Endothelial cell (in vitro differentiated cells): Measurements from ENCODE around the gene CD79A. TPM values are rescaled to one million over a fixed set of nuclear protein-coding genes. Genes with fewer than 3 reads are reported as not detected.

Source experiments
- DNase-seq: peaks from one replicate; pipeline ENCODE4 v3.0.0; 2021; ENCODE audit warnings: low spot score
- H3K27ac Mint-ChIP-seq: one replicate; pipeline ENCODE4 v1.8.0; 2021; ENCODE audit warnings: mixed read lengths, inconsistent platforms; ENCODE audit not compliant: unreplicated experiment
- H3K27me3 Mint-ChIP-seq: one replicate; pipeline ENCODE4 v1.8.0; 2021; ENCODE audit warnings: mild to moderate bottlenecking, moderate library complexity, mixed read lengths, inconsistent platforms; ENCODE audit not compliant: unreplicated experiment
- H3K36me3 Mint-ChIP-seq: one replicate; pipeline ENCODE4 v1.8.0; 2021; ENCODE audit warnings: mild to moderate bottlenecking, low read depth, mixed read lengths, inconsistent platforms; ENCODE audit not compliant: unreplicated experiment
- H3K4me1 Mint-ChIP-seq: one replicate; pipeline ENCODE4 v1.8.0; 2021; ENCODE audit warnings: mild to moderate bottlenecking, mixed read lengths, inconsistent platforms; ENCODE audit not compliant: unreplicated experiment
- H3K4me3 Mint-ChIP-seq: one replicate; pipeline ENCODE4 v1.8.0; 2021; ENCODE audit warnings: mild to moderate bottlenecking, mixed read lengths, inconsistent platforms; ENCODE audit not compliant: unreplicated experiment
- H3K9me3 Mint-ChIP-seq: one replicate; pipeline ENCODE4 v1.8.0; 2021; ENCODE audit warnings: mixed read lengths, inconsistent platforms; ENCODE audit not compliant: unreplicated experiment
- CTCF ChIP-seq: fragments of 200-600 bp; sonication (generic); IDR thresholded peaks from one replicate; pipeline ENCODE4 v1.5.0; 2021; ENCODE audit warnings: antibody characterized with exemption; ENCODE audit not compliant: unreplicated experiment
- total RNA-seq: library from RNA; stranded (reverse); fragmentation: NEBNext Ultra II Directional; extraction: Animal tissue kit (Norgen Biotek cat#: 25700); gene quantifications from one replicate; pipeline ENCODE4 v1.2.1, GENCODE V29; 2021; ENCODE audit not compliant: unreplicated experiment

CD79A gene
- total RNA-seq, 1 donor from 2014 or later: 1.1 TPM

- H3K4me3 Mint-ChIP-seq: no peak overlapping the region
- H3K27me3 Mint-ChIP-seq: peaks cover 26% of the 10 kb centered on the region
- H3K36me3 Mint-ChIP-seq: peaks cover 8% of the 10 kb centered on the region
- no peak overlapping the region for H3K27ac Mint-ChIP-seq
- DNase-seq: no peak
- peaks cover 14% of the 10 kb centered on the region for H3K4me1 Mint-ChIP-seq
- no peak for TF ChIP-seq CTCF
- no peaks in the 10 kb centered on the region for H3K9me3 Mint-ChIP-seq
Observed at GRCh38 chr19:41915776-41916414, 38.8 kb downstream of the CD79A start.

- no peak overlapping the region for H3K4me3 Mint-ChIP-seq
- H3K27me3 Mint-ChIP-seq: peaks cover 17% of the 10 kb centered on the region
- no peak for DNase-seq
- no peak for TF ChIP-seq CTCF
- peaks cover 3% of the 10 kb centered on the region for H3K36me3 Mint-ChIP-seq
- H3K4me1 Mint-ChIP-seq: peaks cover 10% of the 10 kb centered on the region
- no peaks in the 10 kb centered on the region for H3K9me3 Mint-ChIP-seq
- H3K27ac Mint-ChIP-seq: no peak overlapping the region
Observed at GRCh38 chr19:41917676-41918075, 40.6 kb downstream of the CD79A start.

GRCh38 chr19:41918095-41918494, 41.0 kb downstream of the CD79A start:
- H3K27me3 Mint-ChIP-seq: peaks cover 19% of the 10 kb centered on the region
- peaks cover 5% of the 10 kb centered on the region for H3K36me3 Mint-ChIP-seq
- no peak overlapping the region for H3K4me3 Mint-ChIP-seq
- no peak overlapping the region for H3K27ac Mint-ChIP-seq
- no peaks in the 10 kb centered on the region for H3K9me3 Mint-ChIP-seq
- no peak for DNase-seq
- peaks cover 12% of the 10 kb centered on the region for H3K4me1 Mint-ChIP-seq
- TF ChIP-seq CTCF: no peak

- no peak for DNase-seq
- H3K4me1 Mint-ChIP-seq: peaks cover 15% of the 10 kb centered on the region
- H3K9me3 Mint-ChIP-seq: no peaks in the 10 kb centered on the region
- H3K27me3 Mint-ChIP-seq: peaks cover 18% of the 10 kb centered on the region
- TF ChIP-seq CTCF: no peak
- H3K27ac Mint-ChIP-seq: no peak overlapping the region
- H3K36me3 Mint-ChIP-seq: peaks cover 9% of the 10 kb centered on the region
- H3K4me3 Mint-ChIP-seq: no peak overlapping the region
Observed at GRCh38 chr19:41918653-41919244, 41.7 kb downstream of the CD79A start.

- H3K4me3 Mint-ChIP-seq: no peak overlapping the region
- H3K27ac Mint-ChIP-seq: no peak overlapping the region
- no peaks in the 10 kb centered on the region for H3K9me3 Mint-ChIP-seq
- H3K27me3 Mint-ChIP-seq: peaks cover 12% of the 10 kb centered on the region
- no peak for TF ChIP-seq CTCF
- peaks cover 9% of the 10 kb centered on the region for H3K36me3 Mint-ChIP-seq
- no peak for DNase-seq
- H3K4me1 Mint-ChIP-seq: peaks cover 12% of the 10 kb centered on the region
Observed at GRCh38 chr19:41919948-41920712, 43.1 kb downstream of the CD79A start.
